Muscle layer of colon (tissue), 2 donors: ENCODE data around the gene HOXA3.

Experiments
- H3K27ac ChIP-seq: one replicate; pipeline ENCODE4 v1.7.0; 2013; ENCODE audit warnings: low read depth, mild to moderate bottlenecking, low read length, moderate library complexity
- H3K27me3 ChIP-seq, 2 donors: one replicate each; pipeline ENCODE4 v1.7.0; 2013; ENCODE audit warnings: low read length in 2 of 2, mild to moderate bottlenecking in 2 of 2; ENCODE audit not compliant: insufficient read depth in 2 of 2, control insufficient read depth in 1 of 2
- H3K36me3 ChIP-seq: one replicate; pipeline ENCODE4 v1.7.0; 2013; ENCODE audit warnings: mild to moderate bottlenecking, low read length; ENCODE audit not compliant: insufficient read depth
- H3K4me1 ChIP-seq: one replicate; pipeline ENCODE4 v1.7.0; 2013; ENCODE audit warnings: mild to moderate bottlenecking, low read length; ENCODE audit not compliant: insufficient read depth
- H3K4me3 ChIP-seq, 2 donors: one replicate each; pipeline ENCODE4 v1.7.0; 2013; ENCODE audit warnings: low read length in 2 of 2, low read depth in 1 of 2, mild to moderate bottlenecking in 1 of 2, moderate library complexity in 1 of 2
- H3K9ac ChIP-seq: one replicate; pipeline ENCODE4 v1.7.0; 2013; ENCODE audit warnings: low read length
- H3K9me3 ChIP-seq: one replicate; pipeline ENCODE4 v1.7.0; 2013; ENCODE audit warnings: mild to moderate bottlenecking, low read length
- donor health status: abdominal sarcoma.
- donor health status: Adenocarcinoma of cecum.

Gene HOXA3

GRCh38 chr7:27141923-27142579 lies 10.3 kb downstream of the HOXA3 start:
- H3K27me3 ChIP-seq = no peaks in the 10 kb centered on the region
- H3K4me3 ChIP-seq = peak overlapping the region; percentile 44 to 71
- peaks cover 42% of the 10 kb centered on the region for H3K4me1 ChIP-seq
- H3K9me3 ChIP-seq = no peaks in the 10 kb centered on the region
- peak overlapping the region; percentile 47 for H3K9ac ChIP-seq
- H3K36me3 ChIP-seq = peaks cover 28% of the 10 kb centered on the region
- peak overlapping the region; percentile 40 for H3K27ac ChIP-seq

- Histone ChIP-seq H3K9me3 (no peaks in the 10 kb centered on the region), H3K36me3 (peaks cover 28% of the 10 kb centered on the region), H3K27ac (peak overlapping the region; percentile 40), H3K4me3 (peak overlapping the region in 1 of 2 donors; percentile 71), H3K27me3 (no peaks in the 10 kb centered on the region), H3K4me1 (peaks cover 43% of the 10 kb centered on the region), H3K9ac (peak overlapping the region; percentile 47)
Measured at GRCh38 chr7:27141137-27141922, 11.1 kb downstream of the HOXA3 start.

- peak overlapping the region in 1 of 2 donors; percentile 39 for H3K4me3 ChIP-seq
- H3K27ac ChIP-seq = peak overlapping the region; percentile 54
- H3K9me3 ChIP-seq = no peaks in the 10 kb centered on the region
- no peaks in the 10 kb centered on the region for H3K27me3 ChIP-seq
- H3K9ac ChIP-seq = no peak overlapping the region
- H3K4me1 ChIP-seq = peaks cover 52% of the 10 kb centered on the region
- H3K36me3 ChIP-seq = peaks cover 24% of the 10 kb centered on the region
Measured at GRCh38 chr7:27140126-27140857, 12.1 kb downstream of the HOXA3 start.

- peaks cover 59% of the 10 kb centered on the region for H3K4me1 ChIP-seq
- H3K27ac ChIP-seq = peak overlapping the region; percentile 59
- peaks cover 17% of the 10 kb centered on the region for H3K36me3 ChIP-seq
- no peak overlapping the region for H3K9ac ChIP-seq
- no peaks in the 10 kb centered on the region for H3K27me3 ChIP-seq
- no peaks in the 10 kb centered on the region for H3K9me3 ChIP-seq
- H3K4me3 ChIP-seq = peak overlapping the region in 1 of 2 donors; percentile 39
Measured at GRCh38 chr7:27139334-27140125, 12.9 kb downstream of the HOXA3 start.

GRCh38 chr7:27138985-27139333 lies 13.4 kb downstream of the HOXA3 start:
- no peaks in the 10 kb centered on the region for H3K27me3 ChIP-seq
- H3K36me3 ChIP-seq = peaks cover 12% of the 10 kb centered on the region
- H3K9ac ChIP-seq = no peak overlapping the region
- H3K9me3 ChIP-seq = no peaks in the 10 kb centered on the region
- peaks cover 59% of the 10 kb centered on the region for H3K4me1 ChIP-seq
- peak overlapping the region; percentile 59 for H3K27ac ChIP-seq
- peak overlapping the region in 1 of 2 donors; percentile 39 for H3K4me3 ChIP-seq

GRCh38 chr7:27138472-27138871 lies 13.9 kb downstream of the HOXA3 start:
- Histone ChIP-seq H3K4me3 (no peak overlapping the region), H3K27me3 (no peaks in the 10 kb centered on the region), H3K36me3 (peaks cover 9% of the 10 kb centered on the region), H3K9ac (no peak overlapping the region), H3K27ac (peak overlapping the region; percentile 59), H3K9me3 (no peaks in the 10 kb centered on the region), H3K4me1 (peaks cover 64% of the 10 kb centered on the region)

GRCh38 chr7:27137640-27138315 lies 14.6 kb downstream of the HOXA3 start:
- peak overlapping the region; percentile 46 for H3K9ac ChIP-seq
- peaks cover 71% of the 10 kb centered on the region for H3K4me1 ChIP-seq
- no peak overlapping the region for H3K4me3 ChIP-seq
- no peaks in the 10 kb centered on the region for H3K9me3 ChIP-seq
- H3K27me3 ChIP-seq = no peaks in the 10 kb centered on the region
- H3K27ac ChIP-seq = peak overlapping the region; percentile 59
- H3K36me3 ChIP-seq = peaks cover 9% of the 10 kb centered on the region

- H3K27me3 ChIP-seq = no peaks in the 10 kb centered on the region
- peaks cover 78% of the 10 kb centered on the region for H3K4me1 ChIP-seq
Measured at GRCh38 chr7:27134392-27134791, 18.0 kb downstream of the HOXA3 start.

GRCh38 chr7:27133409-27134231 lies 18.8 kb downstream of the HOXA3 start:
- H3K9ac ChIP-seq = peak overlapping the region; percentile 6
- no peaks in the 10 kb centered on the region for H3K27me3 ChIP-seq
- peaks cover 82% of the 10 kb centered on the region for H3K4me1 ChIP-seq
- peak overlapping the region; percentile 35 for H3K27ac ChIP-seq
- H3K36me3 ChIP-seq = no peaks in the 10 kb centered on the region
- no peak overlapping the region for H3K4me3 ChIP-seq
- no peaks in the 10 kb centered on the region for H3K9me3 ChIP-seq

More at GRCh38 chr7:27134392-27134791, 18.0 kb downstream of the HOXA3 start:
- Histone ChIP-seq H3K36me3 (no peaks in the 10 kb centered on the region), H3K9ac (peak overlapping the region; percentile 6), H3K27ac (peak overlapping the region; percentile 28), H3K4me3 (no peak overlapping the region), H3K9me3 (no peaks in the 10 kb centered on the region)

- Histone ChIP-seq H3K4me3 (no peak overlapping the region), H3K9ac (no peak overlapping the region), H3K9me3 (no peaks in the 10 kb centered on the region), H3K36me3 (no peaks in the 10 kb centered on the region), H3K4me1 (peaks cover 82% of the 10 kb centered on the region), H3K27me3 (no peaks in the 10 kb centered on the region), H3K27ac (peak overlapping the region; percentile 35)
Measured at GRCh38 chr7:27132978-27133377, 19.4 kb downstream of the HOXA3 start.
